ENCODE data around the gene ATG4C.

- TF ChIP-seq REST (IDR thresholded peaks at IDR 0.05; ENCODE audit: insufficient replicate concordance, low read depth) (no peak), CTCF (IDR thresholded peaks at IDR 0.05; ENCODE audit: insufficient read depth, low read length) (no peak), POLR2AphosphoS5 (IDR thresholded peaks at IDR 0.05; ENCODE audit: low read depth) (no peak)
Observed at GRCh38 chr1:62809788-62810187, 25.9 kb downstream of the ATG4C start.

All from HL-60 (cell line).